K562 (cell line): ENCODE data around the gene BRWD1. TPM values are rescaled to one million over a fixed set of nuclear protein-coding genes. Genes with fewer than 3 reads are reported as not detected.
A peak's percentile ranks its signal among the peaks of the same experiment; 100 is the strongest.

ENCODE experiments used
- FOXK2 ChIP-seq, 2 experiments: fragments of 450-650 bp; IDR thresholded peaks in 1 of 2; conservative IDR thresholded peaks in 1 of 2; 2 replicates each; pipeline ENCODE4 v1.6.1; 2016; ENCODE audit warnings: low read depth in 2 of 2, mild to moderate bottlenecking in 1 of 2
- PHB2 ChIP-seq: fragments of 450-650 bp; IDR thresholded peaks from 2 replicates; pipeline ENCODE4 v1.6.1; 2017; ENCODE audit warnings: low read depth
- STAT5B ChIP-seq: fragments of 250-450 bp; sonication (Bioruptor Pico); IDR thresholded peaks from 2 replicates; pipeline ENCODE4 v1.8.0; 2021; ENCODE audit warnings: mild to moderate bottlenecking, inconsistent platforms
- ZNF224 ChIP-seq: sonication (generic); formaldehyde crosslinking; IDR thresholded peaks from 2 replicates; pipeline ENCODE4 v1.8.0; 2022; ENCODE audit warnings: mild to moderate bottlenecking, missing genetic modification reagents
- ZNF41 ChIP-seq: fragments of 250-450 bp; sonication (Bioruptor Pico); conservative IDR thresholded peaks from 2 replicates; pipeline ENCODE4 v1.4.0; 2020; ENCODE audit warnings: mild to moderate bottlenecking
- polyA plus RNA-seq, 8 experiments: library from polyadenylated mRNA; depleted of rRNA in 4 of 8; stranded (reverse) in 5 of 8; unstranded in 3 of 8; fragments of >200 nt; fragmentation: Nextera tagmentation in 2 of 8; fragmentation: Illumina TruSeq in 1 of 8; extraction: Ambion mirVana in 2 of 8; extraction: Trizol in 1 of 8; gene quantifications; 2 replicates each; pipeline versions ENCODE4 v1.2.1 to v1.2.3, GENCODE V29; 2011 to 2014; ENCODE audit warnings: inconsistent platforms in 1 of 8, missing spikeins in 1 of 8
- total RNA-seq, 7 experiments: library from RNA; depleted of rRNA in 6 of 7; stranded (reverse); fragments of >200 nt in 6 of 7; fragmentation: Illumina TruSeq in 2 of 7; extraction: Trizol in 2 of 7; gene quantifications; 2 replicates each; pipeline versions ENCODE4 v1.2.1 to v1.2.3, GENCODE V29; 2011 to 2021; ENCODE audit warnings: low replicate concordance in 1 of 7
- TF ChIP-seq, protein P1 (sequence below), 2 experiments: IDR thresholded peaks; 2 replicates each; pipeline ENCODE4 v1.6.1; 2011; ENCODE audit warnings: borderline replicate concordance in 1 of 2, control low read depth in 1 of 2, low read depth in 1 of 2, low read length in 1 of 2, mild to moderate bottlenecking in 1 of 2, mixed read lengths in 1 of 2, moderate library complexity in 1 of 2; ENCODE audit not compliant: insufficient read depth in 1 of 2, insufficient read length in 1 of 2, poor library complexity in 1 of 2, severe bottlenecking in 1 of 2; ENCODE audit errors: extremely low read depth in 1 of 2
- TF ChIP-seq, protein P2 (sequence below): fragments of 450-650 bp; formaldehyde crosslinking; IDR thresholded peaks from 2 replicates; pipeline ENCODE4 v1.4.0; 2022; ENCODE audit warnings: mild to moderate bottlenecking, moderate library complexity

The BRWD1 gene
- total and polyA plus RNA-seq, 9 of the 15 experiments (the other 6 are each of a cell fraction or from before 2014, with no cell fraction given) = 10.1 to 60.2 (median 34.1) TPM

DNA sequence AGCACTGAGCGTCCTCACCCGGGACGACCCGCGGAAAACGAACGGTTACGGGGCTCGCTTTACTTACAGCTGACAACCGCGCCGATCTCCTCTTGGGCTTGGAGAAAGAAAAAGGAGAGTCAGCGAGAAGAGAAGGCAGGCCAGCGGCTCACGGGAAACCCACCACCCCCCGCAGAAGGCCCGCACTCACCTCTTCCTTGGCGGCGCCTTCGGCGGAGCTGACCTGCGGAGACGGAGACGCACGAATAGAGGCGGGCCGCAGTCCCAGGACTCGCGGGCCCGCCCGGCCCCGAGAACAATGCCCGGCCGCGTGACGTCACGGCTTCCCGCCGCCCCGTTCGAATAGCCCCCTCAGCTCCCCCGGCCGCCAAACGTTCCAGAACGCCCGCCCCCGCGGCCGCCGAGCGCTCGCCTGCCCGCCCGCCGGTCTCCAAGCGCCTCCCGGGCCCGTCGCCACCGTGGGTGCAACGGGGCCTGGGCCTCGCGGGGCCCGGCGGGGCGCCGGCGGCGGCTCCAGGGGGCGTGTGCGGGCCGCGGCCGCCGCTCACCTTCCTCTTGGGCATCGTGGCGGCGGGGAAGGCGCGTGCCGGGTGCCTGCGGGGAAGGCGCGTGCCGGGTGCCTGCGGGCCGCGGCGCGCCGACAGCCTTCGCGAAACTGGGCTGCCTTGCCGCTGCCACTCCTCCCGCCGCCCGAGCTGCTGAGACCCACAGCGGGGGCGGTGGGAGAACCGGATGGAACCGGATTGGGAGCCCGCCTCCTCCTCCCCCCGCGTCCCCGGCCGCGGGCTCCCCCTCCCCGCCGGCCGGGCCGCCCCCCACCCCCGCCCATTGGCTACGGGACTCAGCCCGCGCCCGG lies 35.2 kb upstream of the BRWD1 start, which contains the start of gene HMGN1 (continued):
- TF ChIP-seq STAT5B (CRISPR knock-in tag) = no peak
- TF ChIP-seq, protein P1, sequence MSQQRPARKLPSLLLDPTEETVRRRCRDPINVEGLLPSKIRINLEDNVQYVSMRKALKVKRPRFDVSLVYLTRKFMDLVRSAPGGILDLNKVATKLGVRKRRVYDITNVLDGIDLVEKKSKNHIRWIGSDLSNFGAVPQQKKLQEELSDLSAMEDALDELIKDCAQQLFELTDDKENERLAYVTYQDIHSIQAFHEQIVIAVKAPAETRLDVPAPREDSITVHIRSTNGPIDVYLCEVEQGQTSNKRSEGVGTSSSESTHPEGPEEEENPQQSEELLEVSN (IDR thresholded peaks at IDR 0.05; ENCODE audit: borderline replicate concordance in 1 of 2, extremely low read depth in 1 of 2, insufficient read depth in 1 of 2, insufficient read length in 1 of 2, low read depth in 1 of 2, low read length in 1 of 2, poor library complexity in 1 of 2, severe bottlenecking in 1 of 2) = peak; percentile 70 to 91
- TF ChIP-seq ZNF224 = no peak
- TF ChIP-seq FOXK2 (conservative IDR thresholded peaks at IDR 0.05 in 1 of 2, IDR thresholded peaks at IDR 0.05 in 1 of 2; ENCODE audit: low read depth in 2 of 2) = no peak
- TF ChIP-seq PHB2 = no peak
- TF ChIP-seq, protein P2, sequence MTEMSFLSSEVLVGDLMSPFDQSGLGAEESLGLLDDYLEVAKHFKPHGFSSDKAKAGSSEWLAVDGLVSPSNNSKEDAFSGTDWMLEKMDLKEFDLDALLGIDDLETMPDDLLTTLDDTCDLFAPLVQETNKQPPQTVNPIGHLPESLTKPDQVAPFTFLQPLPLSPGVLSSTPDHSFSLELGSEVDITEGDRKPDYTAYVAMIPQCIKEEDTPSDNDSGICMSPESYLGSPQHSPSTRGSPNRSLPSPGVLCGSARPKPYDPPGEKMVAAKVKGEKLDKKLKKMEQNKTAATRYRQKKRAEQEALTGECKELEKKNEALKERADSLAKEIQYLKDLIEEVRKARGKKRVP (CRISPR knock-in tag) = 0 out of 2 replicates have a peak, but pooled peaks have one; percentile 8
- TF ChIP-seq ZNF41 (CRISPR knock-in tag) = no peak
- TF ChIP-seq, all 486 proteins: peak for 114
